Measurements from ENCODE around the gene CRACR2B.

- peak in 1 of 6 experiments; percentile 9 for TF ChIP-seq CTCF (IDR thresholded peaks at IDR 0.05)
- peak in 2 of 4 donors; percentile 11 to 52 for TF ChIP-seq POLR2A (IDR thresholded peaks at IDR 0.05)
Measured at GRCh38 chr11:834371-835316, 6.9 kb downstream of the CRACR2B start.
